Head of caudate nucleus (tissue), 42 donors: ENCODE measurements around the gene GJB5.
"Not testable (repeated sequence)": the region's sequence is repeated elsewhere in the genome, so short reads cannot be mapped to it uniquely, and the experiment has no call there.

Experiments used
- DNase-seq, 42 donors: peaks; one replicate each; pipeline versions ENCODE4 v3.0.0 to v3.0.0-alpha.2; 2020 to 2021; ENCODE audit warnings: mixed read lengths in 7 of 42
- intact Hi-C: fragments of 100-400 bp; cut with DNase I; formaldehyde crosslinking; loops from one replicate; pipeline ENCODE4 v1.15.0; 2022

GJB5 gene

GRCh38 chr1:34763142-34763781 lies 8.4 kb downstream of the GJB5 start:
- intact Hi-C loops, result no loop called here
- DNase-seq, result no peak

GRCh38 chr1:34768856-34769255 lies 14.0 kb downstream of the GJB5 start:
- no peak for DNase-seq
- intact Hi-C loops, result no loop called here

- intact Hi-C loops, result no loop called here
Observed at GRCh38 chr1:34770891-34771504, 16.2 kb downstream of the GJB5 start.

GRCh38 chr1:34771573-34772371 lies 16.9 kb downstream of the GJB5 start:
- intact Hi-C loops, result no loop called here
- peak in 5 of 42 donors; percentile 15 to 60 (median 32) for DNase-seq

More at GRCh38 chr1:34770891-34771504, 16.2 kb downstream of the GJB5 start:
- peak in 34 of 42 donors; percentile 12 to 92 (median 62) for DNase-seq

- DNase-seq, intact Hi-C loops: not testable (repeated sequence)
Observed at GRCh38 chr1:34773114-34773513, 18.3 kb downstream of the GJB5 start.

GRCh38 chr1:34774957-34775356 lies 20.1 kb downstream of the GJB5 start:
- intact Hi-C loops, result no loop called here
- no peak for DNase-seq

GRCh38 chr1:34776911-34777310 lies 22.1 kb downstream of the GJB5 start:
- intact Hi-C loops, result no loop called here
- DNase-seq, result no peak

- DNase-seq, result no peak
- intact Hi-C loops, result no loop called here
Observed at GRCh38 chr1:34777519-34778321, 22.9 kb downstream of the GJB5 start.

- no peak for DNase-seq
- intact Hi-C loops, result no loop called here
Observed at GRCh38 chr1:34778381-34778780, 23.5 kb downstream of the GJB5 start.

GRCh38 chr1:34779005-34779404 lies 24.2 kb downstream of the GJB5 start:
- intact Hi-C loops, result no loop called here
- DNase-seq, result no peak

- DNase-seq, result peak in 1 of 42 donors; percentile 15
- intact Hi-C loops, result no loop called here
Observed at GRCh38 chr1:34779526-34779925, 24.7 kb downstream of the GJB5 start.

GRCh38 chr1:34779962-34780361 lies 25.1 kb downstream of the GJB5 start:
- intact Hi-C loops, result no loop called here

GRCh38 chr1:34780528-34780927 lies 25.7 kb downstream of the GJB5 start:
- peak in 1 of 42 donors; percentile 39 for DNase-seq
- intact Hi-C loops, result no loop called here

More at GRCh38 chr1:34779962-34780361, 25.1 kb downstream of the GJB5 start:
- DNase-seq, result peak in 2 of 42 donors; percentile 4 to 27

GRCh38 chr1:34781071-34781843 lies 26.4 kb downstream of the GJB5 start, which contains the start of gene GJB3:
Gene GJB3 (plus strand): TSS chr1:34781214. CDS start chr1:34784763, 3,549 bp downstream.
- DNase-seq, result peak in 4 of 42 donors; percentile 13 to 41 (median 28)
- intact Hi-C loops, result no loop called here

GRCh38 chr1:34781844-34782391 lies 27.1 kb downstream of the GJB5 start:
- DNase-seq, result no peak
- intact Hi-C loops, result no loop called here

- DNase-seq, result peak in 1 of 42 donors; percentile 23
- intact Hi-C loops, result loop anchor here (5.0 kb wide), 1 partner anchor 83 kb away; no protein-coding TSS in a partner anchor
Observed at GRCh38 chr1:34784751-34785221, 29.9 kb downstream of the GJB5 start.

GRCh38 chr1:34785231-34785874 lies 30.5 kb downstream of the GJB5 start:
- DNase-seq, result peak in 1 of 42 donors; percentile 21
- intact Hi-C loops, result loop anchor here (5.0 kb wide), 1 partner anchor 82 kb away; no protein-coding TSS in a partner anchor
